ENCODE results near the gene POLR3B.

GRCh38 chr12:106386813-106387535, 29.4 kb downstream of the POLR3B start:
- TF ChIP-seq CTCF (IDR thresholded peaks at IDR 0.05) (no peak), ZFX (IDR thresholded peaks at IDR 0.05; ENCODE audit: borderline replicate concordance) (no peak)

All from 22Rv1 (cell line).